ENCODE results near the gene DPP6. TPM values are rescaled to one million over a fixed set of nuclear protein-coding genes. Genes with fewer than 3 reads are reported as not detected.

The DPP6 gene
- total RNA-seq, 2 donors from 2014 or later, result 0.05 to 38.7 TPM

DNA sequence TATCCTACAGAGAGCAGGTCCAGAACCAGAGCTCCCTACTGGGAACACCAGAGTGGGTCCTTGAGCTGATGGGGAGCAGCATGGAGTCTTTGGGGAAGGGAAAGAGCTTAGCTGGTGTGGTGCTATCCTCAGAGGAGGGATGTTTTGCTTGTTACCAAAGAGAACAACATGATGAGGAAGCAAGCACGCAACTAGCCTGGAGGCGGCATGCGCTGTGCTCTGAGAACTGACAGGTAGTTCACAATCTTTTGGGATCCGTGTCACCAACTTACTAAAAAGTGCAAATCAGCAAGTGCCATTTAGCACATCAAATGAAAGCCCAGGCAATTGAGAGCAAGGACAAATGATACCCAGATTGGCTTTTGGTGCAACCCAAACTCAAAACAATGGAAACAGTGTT is 257.9 kb downstream of the DPP6 start:
- Histone ChIP-seq H3K4me3 (no peak overlapping the region), H3K27ac (no peak overlapping the region), H3K4me1 (replicated peaks) (no peaks in the 10 kb centered on the region), H3K36me3 (no peaks in the 10 kb centered on the region), H3K27me3 (replicated peaks; ENCODE audit: insufficient read depth) (no peaks in the 10 kb centered on the region), H3K9me3 (no peaks in the 10 kb centered on the region)
- TF ChIP-seq POLR2A (IDR thresholded peaks at IDR 0.05) (no peak), CTCF (IDR thresholded peaks at IDR 0.05) (no peak), POLR2AphosphoS5 (IDR thresholded peaks at IDR 0.05) (no peak)
- intact Hi-C loops (cut with DNase I), result no loop called here
- DNase-seq (ENCODE audit: low spot score), result no peak
- WGBS, result 83% methylated on average over 4 of the region's 4 CpGs

DNA sequence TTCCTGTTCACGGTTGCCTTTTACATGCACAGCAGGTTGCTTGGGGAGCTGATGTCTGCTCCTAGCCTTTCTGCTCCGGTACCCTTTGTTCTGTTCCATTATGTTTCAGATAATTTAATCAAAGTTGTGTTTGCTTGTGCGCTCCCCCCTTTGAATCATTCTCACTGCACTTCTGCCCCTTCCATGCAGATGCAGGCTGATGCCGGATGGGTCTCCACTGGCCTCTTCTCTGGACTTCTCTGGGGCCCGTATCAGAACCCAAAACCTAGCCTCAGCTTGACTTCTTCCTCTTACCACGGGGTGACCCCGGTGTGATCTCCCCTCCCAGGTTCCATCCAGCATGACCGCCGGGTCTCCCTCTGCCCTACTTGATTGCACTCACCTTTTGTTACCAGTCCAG is 272.0 kb downstream of the DPP6 start:
- no peaks in the 10 kb centered on the region for H3K27me3 ChIP-seq (replicated peaks; ENCODE audit: insufficient read depth)
- H3K36me3 ChIP-seq, result no peaks in the 10 kb centered on the region
- no peak overlapping the region for H3K27ac ChIP-seq
- intact Hi-C loops (cut with DNase I), result no loop called here
- H3K4me1 ChIP-seq (replicated peaks), result no peaks in the 10 kb centered on the region
- WGBS, result 88% methylated on average over 9 of the region's 9 CpGs
- no peaks in the 10 kb centered on the region for H3K9me3 ChIP-seq
- DNase-seq (ENCODE audit: low spot score), result no peak
- no peak for TF ChIP-seq POLR2AphosphoS5 (IDR thresholded peaks at IDR 0.05)
- no peak for TF ChIP-seq POLR2A (IDR thresholded peaks at IDR 0.05)
- no peak for TF ChIP-seq CTCF (IDR thresholded peaks at IDR 0.05)
- no peak overlapping the region for H3K4me3 ChIP-seq

DNA sequence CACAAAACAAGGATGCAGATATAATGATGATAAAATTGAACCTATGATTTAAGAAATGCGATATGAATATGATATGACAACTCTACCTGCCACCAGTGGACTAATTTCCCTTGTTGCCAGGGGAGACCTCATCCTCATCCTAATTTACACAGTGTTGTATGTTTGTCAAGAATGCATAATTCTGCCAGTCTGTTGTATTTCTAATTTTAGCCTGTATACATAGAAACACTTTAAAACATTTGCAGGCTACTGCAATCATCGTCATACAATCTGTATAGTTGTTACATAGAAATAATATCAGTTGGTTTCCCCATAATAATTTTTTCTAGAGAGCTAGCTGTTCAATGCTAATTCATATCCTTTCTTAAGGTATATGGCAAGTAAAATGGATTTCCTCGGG is 274.2 kb downstream of the DPP6 start:
- WGBS, result 86% methylated on average over 3 of the region's 3 CpGs
- no peak for TF ChIP-seq POLR2AphosphoS5 (IDR thresholded peaks at IDR 0.05)
- TF ChIP-seq POLR2A (IDR thresholded peaks at IDR 0.05), result no peak
- TF ChIP-seq CTCF (IDR thresholded peaks at IDR 0.05), result no peak
- intact Hi-C loops (cut with DNase I), result no loop called here

GRCh38 chr7:154330318-154330717 is 278.1 kb downstream of the DPP6 start:
- Histone ChIP-seq H3K27me3 (replicated peaks; ENCODE audit: insufficient read depth) (no peaks in the 10 kb centered on the region), H3K27ac (no peak overlapping the region)

More for the DNA sequence above, 274.2 kb downstream of the DPP6 start:
- no peaks in the 10 kb centered on the region for H3K27me3 ChIP-seq (replicated peaks; ENCODE audit: insufficient read depth)
- no peak for DNase-seq (ENCODE audit: low spot score)
- H3K4me1 ChIP-seq (replicated peaks), result no peaks in the 10 kb centered on the region
- H3K4me3 ChIP-seq, result no peak overlapping the region
- H3K36me3 ChIP-seq, result no peaks in the 10 kb centered on the region
- H3K9me3 ChIP-seq, result no peaks in the 10 kb centered on the region
- no peak overlapping the region for H3K27ac ChIP-seq

More at GRCh38 chr7:154330318-154330717, 278.1 kb downstream of the DPP6 start:
- DNase-seq (ENCODE audit: low spot score), result no peak
- intact Hi-C loops (cut with DNase I), result no loop called here
- no peak overlapping the region for H3K4me3 ChIP-seq
- no peaks in the 10 kb centered on the region for H3K9me3 ChIP-seq
- H3K36me3 ChIP-seq, result no peaks in the 10 kb centered on the region
- TF ChIP-seq CTCF (IDR thresholded peaks at IDR 0.05), result no peak
- TF ChIP-seq POLR2A (IDR thresholded peaks at IDR 0.05), result no peak
- TF ChIP-seq POLR2AphosphoS5 (IDR thresholded peaks at IDR 0.05), result no peak
- no peaks in the 10 kb centered on the region for H3K4me1 ChIP-seq (replicated peaks)
- 67% methylated on average over 12 of the region's 12 CpGs for WGBS
